A549 (cell line): ENCODE measurements around the gene CCDC57. TPM values are rescaled to one million over a fixed set of nuclear protein-coding genes. Genes with fewer than 3 reads are reported as not detected.
A peak's percentile ranks its signal among the peaks of the same experiment; 100 is the strongest.

Experiments used
- ATAC-seq, 2 experiments: fragments of 200-7000 bp in 1 of 2; fragments of >200 bp in 1 of 2; cut with Nextera tagmentation in 1 of 2; cut with Tn5 transposase in 1 of 2; 3 replicates each; pipeline versions ENCODE4 v1.8.0 to v1.9.1; 2018 to 2020; ENCODE audit warnings: mild to moderate bottlenecking in 1 of 2, moderate library complexity in 1 of 2
- CTCF ChIA-PET: fragments of 300-600 bp; sonication (Branson Sonifier 250); formaldehyde crosslinking; extraction: SDS; loops from one replicate; lab custom pipeline; 2021; ENCODE audit warnings: antibody characterized with exemption, inconsistent platforms; lab: Yijun Ruan, JAX
- POLR2A ChIA-PET: fragments of 350-600 bp; formaldehyde crosslinking; extraction: SDS; loops from one replicate; lab custom pipeline; 2021; ENCODE audit warnings: antibody characterized with exemption, inconsistent platforms; lab: Yijun Ruan, JAX
- DNase-seq, 2 experiments: peaks; one replicate each; pipeline versions ENCODE4 v3.0.0 to v3.0.0-alpha.2; 2011 to 2016; ENCODE audit warnings: low read depth in 1 of 2, low spot score in 1 of 2
- FAIRE-seq: peaks from 2 replicates; lab custom pipeline; 2011; peaks lifted over from hg19 to GRCh38; lab: Jason Lieb, UNC
- H3K27ac ChIP-seq, 2 experiments: fragments of >200 bp; sonication (Bioruptor Twin); formaldehyde crosslinking; 3 replicates each; pipeline ENCODE4 v1.5.1; 2016 to 2017
- H3K4me1 ChIP-seq: fragments of >200 bp; sonication (Bioruptor Twin); formaldehyde crosslinking; 3 replicates; pipeline ENCODE4 v1.6.1; 2016
- H3K4me2 ChIP-seq: fragments of >200 bp; sonication (Bioruptor Twin); formaldehyde crosslinking; 3 replicates; pipeline ENCODE4 v1.6.1; 2016
- H3K4me3 ChIP-seq: fragments of >200 bp; sonication (Bioruptor Twin); formaldehyde crosslinking; 3 replicates; pipeline ENCODE4 v1.5.1; 2016
- H3K9me3 ChIP-seq: fragments of >200 bp; sonication (Bioruptor Twin); formaldehyde crosslinking; 3 replicates; pipeline ENCODE4 v1.6.1; 2016
- CHD2 ChIP-seq: fragments of 150-350 bp; IDR thresholded peaks from 2 replicates; pipeline ENCODE4 v1.6.1; 2014; ENCODE audit warnings: low read length; ENCODE audit not compliant: partially characterized antibody
- CHD4 ChIP-seq: fragments of 200-600 bp; sonication (generic); IDR thresholded peaks from 2 replicates; pipeline ENCODE4 v1.6.1; 2016; ENCODE audit warnings: antibody characterized with exemption, mild to moderate bottlenecking, borderline replicate concordance
- EP300 ChIP-seq, 2 experiments: fragments of >200 bp; sonication (Bioruptor Twin); formaldehyde crosslinking; IDR thresholded peaks; 2 replicates in 1 of 2; 3 replicates in 1 of 2; pipeline ENCODE4 v1.6.1; 2016 to 2017
- GATA3 ChIP-seq: IDR thresholded peaks from 2 replicates; pipeline ENCODE4 v1.6.1; 2012; ENCODE audit warnings: borderline replicate concordance
- HEYL ChIP-seq: fragments of 250-450 bp; sonication (Bioruptor Pico); IDR thresholded peaks from 2 replicates; pipeline ENCODE4 v1.8.0; 2021; ENCODE audit warnings: mild to moderate bottlenecking, moderate library complexity
- HOXA7 ChIP-seq: fragments of 250-450 bp; sonication (Bioruptor Pico); IDR thresholded peaks from 2 replicates; pipeline ENCODE4 v1.5.0; 2020; ENCODE audit warnings: mild to moderate bottlenecking, moderate library complexity
- HOXB5 ChIP-seq: fragments of 250-450 bp; sonication (Bioruptor Pico); IDR thresholded peaks from 2 replicates; pipeline ENCODE4 v1.5.0; 2020; ENCODE audit warnings: mild to moderate bottlenecking, moderate library complexity
- JUN ChIP-seq, 2 experiments: fragments of >200 bp; sonication (Bioruptor Twin); formaldehyde crosslinking; IDR thresholded peaks; 2 replicates in 1 of 2; 3 replicates in 1 of 2; pipeline ENCODE4 v1.6.1; 2016 to 2017
- NFE2L2 ChIP-seq: fragments of 150-350 bp; conservative IDR thresholded peaks from 2 replicates; pipeline ENCODE4 v1.6.1; 2014; ENCODE audit warnings: low read length
- NPAS2 ChIP-seq: fragments of 250-450 bp; sonication (Bioruptor Pico); IDR thresholded peaks from 2 replicates; pipeline ENCODE4 v1.8.0; 2022; ENCODE audit warnings: mild to moderate bottlenecking, moderate library complexity, borderline replicate concordance
- POLR2A ChIP-seq: IDR thresholded peaks from 2 replicates; pipeline ENCODE4 v1.6.1; 2012; ENCODE audit warnings: mild to moderate bottlenecking, low read length
- POLR2AphosphoS2 ChIP-seq: conservative IDR thresholded peaks from 2 replicates; pipeline ENCODE4 v1.6.1; 2012; ENCODE audit warnings: low read length, improper control_type of control experiment, inconsistent platforms
- RCOR1 ChIP-seq: fragments of 150-350 bp; IDR thresholded peaks from 2 replicates; pipeline ENCODE4 v1.6.1; 2014; ENCODE audit warnings: antibody characterized with exemption, low read length, low read depth
- RFX5 ChIP-seq: fragments of 450-650 bp; IDR thresholded peaks from 2 replicates; pipeline ENCODE4 v1.7.1; 2014; ENCODE audit warnings: antibody characterized with exemption, mild to moderate bottlenecking, moderate library complexity
- TFCP2L1 ChIP-seq: fragments of 250-450 bp; sonication (Bioruptor Pico); IDR thresholded peaks from 2 replicates; pipeline ENCODE4 v1.5.0; 2021; ENCODE audit warnings: mild to moderate bottlenecking
- WGBS: methylation state at CpG from one replicate; pipeline ENCODE4 v1.1.6; 2017; ENCODE audit errors: missing lambda C conversion rate; 5-methylcytosine and 5-hydroxymethylcytosine counted together
- polyA plus RNA-seq, 4 experiments: library from polyadenylated mRNA; depleted of rRNA in 3 of 4; stranded (reverse); fragments of >200 nt; fragmentation: RNase III in 1 of 4; extraction: RNeasy Plus Mini Kit Qiagen cat#74134 plus additional on column Dnase treatment in 1 of 4; gene quantifications; 2 replicates in 3 of 4; 3 replicates in 1 of 4; pipeline ENCODE4 v1.2.3, GENCODE V29; 2011 to 2017
- TF ChIP-seq, protein P1 (sequence below): IDR thresholded peaks from 2 replicates; pipeline ENCODE4 v1.6.1; 2012
- TF ChIP-seq, protein P2 (sequence below): IDR thresholded peaks from 2 replicates; pipeline ENCODE4 v1.6.1; 2012; ENCODE audit warnings: low read depth, borderline replicate concordance
- TF ChIP-seq, protein P3 (sequence below): fragments of >200 bp; sonication (Bioruptor Twin); formaldehyde crosslinking; IDR thresholded peaks from 3 replicates; pipeline ENCODE4 v1.6.1; 2016
- TF ChIP-seq, protein P4 (sequence below): fragments of 450-650 bp; IDR thresholded peaks from 2 replicates; pipeline ENCODE4 v1.6.1; 2014; ENCODE audit warnings: antibody characterized with exemption
- TF ChIP-seq, protein P5 (sequence below): fragments of 250-450 bp; sonication (Bioruptor Pico); IDR thresholded peaks from 2 replicates; pipeline ENCODE4 v1.5.0; 2020; ENCODE audit warnings: low read depth, mild to moderate bottlenecking, moderate library complexity
- TF ChIP-seq, protein P6 (sequence below): fragments of 250-450 bp; sonication (Bioruptor Pico); IDR thresholded peaks from 2 replicates; pipeline ENCODE4 v1.5.0; 2021; ENCODE audit warnings: mild to moderate bottlenecking, moderate library complexity, borderline replicate concordance

CCDC57 gene
- polyA plus RNA-seq, 2 of the 4 experiments (the other 2 are of a cell fraction) = 18.2 to 18.5 TPM

DNA sequence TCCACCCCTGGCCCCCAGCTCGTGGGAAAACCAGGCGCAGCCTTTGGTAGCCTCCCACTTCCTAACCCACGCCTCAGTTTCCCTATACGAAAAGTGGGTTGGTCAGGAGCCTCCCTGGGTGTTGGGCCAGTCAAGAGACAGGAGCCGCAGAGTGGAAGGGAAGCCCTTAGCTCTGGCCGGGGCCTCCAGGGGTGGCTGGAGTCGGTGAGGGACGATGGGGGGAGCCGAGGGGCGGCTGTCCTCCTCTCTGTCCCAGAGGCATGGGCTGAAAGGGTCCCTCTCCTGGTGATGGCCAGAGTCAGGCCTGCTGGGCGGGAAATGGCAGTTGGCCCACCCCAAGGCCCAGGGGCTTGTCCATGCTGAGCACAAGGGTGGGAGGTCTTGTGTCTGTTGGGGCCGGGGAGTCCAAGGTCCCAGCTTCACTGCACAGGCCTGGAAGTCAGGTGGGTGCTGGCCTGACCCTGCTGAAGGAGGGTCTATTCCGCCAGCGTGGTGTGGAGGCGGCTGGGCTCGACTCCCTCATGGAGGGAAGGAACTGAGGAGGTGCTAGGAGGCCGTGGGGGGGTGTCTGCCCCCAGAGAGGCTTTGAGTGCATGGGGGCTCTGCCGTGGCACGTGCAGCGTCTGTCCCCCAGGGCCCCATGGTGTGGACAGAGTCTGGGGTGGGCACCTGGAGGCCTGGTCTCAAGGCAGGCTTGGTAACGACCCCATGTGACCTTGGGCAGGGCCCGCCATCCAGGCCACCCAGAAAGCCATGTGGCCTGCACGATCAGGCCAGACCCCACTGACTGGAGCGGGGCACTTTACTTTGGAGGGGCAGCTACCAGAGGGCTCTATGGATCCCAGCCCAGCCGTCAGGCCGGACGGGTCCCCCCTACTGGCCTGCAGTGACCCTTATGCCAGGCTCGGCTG, 17.3 kb upstream of the CCDC57 start:
- FAIRE-seq = no peak
- Histone ChIP-seq H3K4me2 (peak overlapping the region; percentile 96), H3K4me3 (peak overlapping the region; percentile 65), H3K9me3 (no peaks in the 10 kb centered on the region), H3K4me1 (peaks cover 42% of the 10 kb centered on the region), H3K27ac (peak overlapping the region; percentile 95 to 99)
- peak in 1 of 2 experiments; percentile 7; a peak in 4 of 6 replicates for ATAC-seq
- CTCF ChIA-PET = interaction anchor here (0.5 to 3.4 kb wide), 16 partner anchors 8 to 199 kb away, joined by 3 to 24 read pairs (median 4); no protein-coding TSS in a partner anchor
- WGBS = 62% methylated on average over 23 of the region's 28 CpGs
- peak in 1 of 2 experiments; percentile 49 for DNase-seq
- peak; percentile 20; the same call in 1 of the 2 replicates for TF ChIP-seq TFCP2L1 (CRISPR knock-in tag)
- no peak for TF ChIP-seq HOXA7 (CRISPR knock-in tag)
- TF ChIP-seq CHD2 = no peak
- TF ChIP-seq, protein P1, sequence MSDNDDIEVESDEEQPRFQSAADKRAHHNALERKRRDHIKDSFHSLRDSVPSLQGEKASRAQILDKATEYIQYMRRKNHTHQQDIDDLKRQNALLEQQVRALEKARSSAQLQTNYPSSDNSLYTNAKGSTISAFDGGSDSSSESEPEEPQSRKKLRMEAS = peak; percentile 2; the same call in 1 of the 2 replicates
- TF ChIP-seq POLR2AphosphoS2 = no peak
- TF ChIP-seq POLR2A = no peak
- TF ChIP-seq, protein P2, sequence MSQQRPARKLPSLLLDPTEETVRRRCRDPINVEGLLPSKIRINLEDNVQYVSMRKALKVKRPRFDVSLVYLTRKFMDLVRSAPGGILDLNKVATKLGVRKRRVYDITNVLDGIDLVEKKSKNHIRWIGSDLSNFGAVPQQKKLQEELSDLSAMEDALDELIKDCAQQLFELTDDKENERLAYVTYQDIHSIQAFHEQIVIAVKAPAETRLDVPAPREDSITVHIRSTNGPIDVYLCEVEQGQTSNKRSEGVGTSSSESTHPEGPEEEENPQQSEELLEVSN = peak; percentile 81; the same call in 1 of the 2 replicates
- TF ChIP-seq NPAS2 (CRISPR knock-in tag) = no peak
- TF ChIP-seq HOXB5 (CRISPR knock-in tag) = peak; percentile 25; the same call in 1 of the 2 replicates
- TF ChIP-seq, protein P3, sequence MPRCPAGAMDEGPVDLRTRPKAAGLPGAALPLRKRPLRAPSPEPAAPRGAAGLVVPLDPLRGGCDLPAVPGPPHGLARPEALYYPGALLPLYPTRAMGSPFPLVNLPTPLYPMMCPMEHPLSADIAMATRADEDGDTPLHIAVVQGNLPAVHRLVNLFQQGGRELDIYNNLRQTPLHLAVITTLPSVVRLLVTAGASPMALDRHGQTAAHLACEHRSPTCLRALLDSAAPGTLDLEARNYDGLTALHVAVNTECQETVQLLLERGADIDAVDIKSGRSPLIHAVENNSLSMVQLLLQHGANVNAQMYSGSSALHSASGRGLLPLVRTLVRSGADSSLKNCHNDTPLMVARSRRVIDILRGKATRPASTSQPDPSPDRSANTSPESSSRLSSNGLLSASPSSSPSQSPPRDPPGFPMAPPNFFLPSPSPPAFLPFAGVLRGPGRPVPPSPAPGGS = no peak
- TF ChIP-seq, protein P4, sequence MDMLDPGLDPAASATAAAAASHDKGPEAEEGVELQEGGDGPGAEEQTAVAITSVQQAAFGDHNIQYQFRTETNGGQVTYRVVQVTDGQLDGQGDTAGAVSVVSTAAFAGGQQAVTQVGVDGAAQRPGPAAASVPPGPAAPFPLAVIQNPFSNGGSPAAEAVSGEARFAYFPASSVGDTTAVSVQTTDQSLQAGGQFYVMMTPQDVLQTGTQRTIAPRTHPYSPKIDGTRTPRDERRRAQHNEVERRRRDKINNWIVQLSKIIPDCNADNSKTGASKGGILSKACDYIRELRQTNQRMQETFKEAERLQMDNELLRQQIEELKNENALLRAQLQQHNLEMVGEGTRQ = peak; percentile 62
- POLR2A ChIA-PET = interaction anchor here (1.3 to 1.6 kb wide), 2 partner anchors 10 to 13 kb away, joined by 3 to 8 read pairs; no protein-coding TSS in a partner anchor

DNA sequence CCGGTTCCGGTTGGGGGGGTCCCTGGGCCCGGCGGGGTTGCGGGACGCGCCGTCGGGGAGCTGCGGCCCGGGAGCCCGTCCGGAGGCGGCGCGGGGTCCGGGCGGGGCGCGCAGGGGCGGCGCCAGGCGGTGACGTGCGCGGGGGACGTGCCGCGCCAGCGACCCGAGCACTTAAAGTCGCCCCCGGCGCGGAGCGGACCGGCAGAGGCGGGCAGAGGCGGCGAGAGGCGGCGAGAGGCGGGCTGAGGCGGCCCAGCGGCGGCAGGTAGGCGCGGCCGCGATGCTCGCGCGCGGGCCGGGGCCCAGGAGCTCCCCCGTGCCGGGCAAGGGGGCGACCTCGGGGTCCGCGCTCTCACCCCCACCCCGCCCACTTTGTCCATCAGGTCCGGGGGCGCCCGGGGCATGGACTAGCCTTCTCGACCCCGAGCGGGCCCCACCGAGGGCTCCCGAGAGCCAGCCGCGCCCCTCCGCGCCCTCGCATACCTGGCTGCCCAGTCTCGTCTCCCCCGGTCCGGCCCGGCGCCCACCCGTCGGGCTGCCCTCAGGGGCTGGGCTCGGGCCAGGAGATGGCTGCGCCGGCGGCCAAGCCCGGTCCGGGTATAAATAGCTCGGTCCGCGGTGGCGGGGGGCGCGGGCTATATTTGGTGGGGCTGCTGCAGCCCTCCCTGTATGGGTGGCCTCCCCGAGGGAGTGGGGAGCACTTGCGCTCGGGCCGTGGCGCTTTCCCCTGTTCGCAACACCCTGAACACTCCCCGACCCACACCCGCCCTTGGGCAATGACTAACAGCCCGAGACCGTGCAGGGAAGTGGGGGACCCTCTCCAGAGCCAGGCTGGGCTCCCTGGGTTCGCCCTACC, 16.4 kb upstream of the CCDC57 start, which contains the start of gene SLC16A3:
TSS of gene SLC16A3 (plus strand) at position 201 of the 856 bp plus-strand sequence. CDS start 6,967 bp downstream, outside the sequence.
- DNase-seq (peak in 1 of 2 experiments; percentile 66), ATAC-seq (peak in 1 of 2 experiments; percentile 6; a peak in 2 of 6 replicates), FAIRE-seq (no peak)
- peaks cover 33% of the 10 kb centered on the region for H3K4me1 ChIP-seq
- peak within 1 kb of the TSS; percentile 96 for H3K4me2 ChIP-seq
- 43% methylated on average over 46 of the region's 105 CpGs for WGBS
- H3K9me3 ChIP-seq = no peaks in the 10 kb centered on the region
- peak within 1 kb of the TSS; percentile 65 for H3K4me3 ChIP-seq
- POLR2A ChIA-PET = interaction anchor here (1.1 to 1.6 kb wide), 4 partner anchors 10 to 23 kb away, joined by 3 to 8 read pairs (median 4); no protein-coding TSS in a partner anchor
- CTCF ChIA-PET = interaction anchor here (0.5 to 3.4 kb wide), 15 partner anchors 8 to 199 kb away, joined by 3 to 24 read pairs (median 4); no protein-coding TSS in a partner anchor
- H3K27ac ChIP-seq = peak within 1 kb of the TSS; percentile 95 to 99
- TF ChIP-seq, protein P5, sequence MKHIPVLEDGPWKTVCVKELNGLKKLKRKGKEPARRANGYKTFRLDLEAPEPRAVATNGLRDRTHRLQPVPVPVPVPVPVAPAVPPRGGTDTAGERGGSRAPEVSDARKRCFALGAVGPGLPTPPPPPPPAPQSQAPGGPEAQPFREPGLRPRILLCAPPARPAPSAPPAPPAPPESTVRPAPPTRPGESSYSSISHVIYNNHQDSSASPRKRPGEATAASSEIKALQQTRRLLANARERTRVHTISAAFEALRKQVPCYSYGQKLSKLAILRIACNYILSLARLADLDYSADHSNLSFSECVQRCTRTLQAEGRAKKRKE (CRISPR knock-in tag) = no peak
- TF ChIP-seq, protein P3 = peak; percentile 93; the same call in 2 of the 3 replicates
- TF ChIP-seq EP300 (IDR thresholded peaks at IDR 0.05) = no peak
- TF ChIP-seq NFE2L2 = no peak
- peak; percentile 93 for TF ChIP-seq POLR2A
- no peak for TF ChIP-seq GATA3
- TF ChIP-seq CHD4 = no peak
- peak; percentile 61 to 76; a peak in 3 of 5 replicates for TF ChIP-seq JUN (IDR thresholded peaks at IDR 0.05)
- TF ChIP-seq RCOR1 = no peak
- TF ChIP-seq HOXA7 (CRISPR knock-in tag) = no peak
- TF ChIP-seq, protein P4 = no peak
- TF ChIP-seq RFX5 = no peak
- no peak for TF ChIP-seq HEYL
- TF ChIP-seq, protein P6, sequence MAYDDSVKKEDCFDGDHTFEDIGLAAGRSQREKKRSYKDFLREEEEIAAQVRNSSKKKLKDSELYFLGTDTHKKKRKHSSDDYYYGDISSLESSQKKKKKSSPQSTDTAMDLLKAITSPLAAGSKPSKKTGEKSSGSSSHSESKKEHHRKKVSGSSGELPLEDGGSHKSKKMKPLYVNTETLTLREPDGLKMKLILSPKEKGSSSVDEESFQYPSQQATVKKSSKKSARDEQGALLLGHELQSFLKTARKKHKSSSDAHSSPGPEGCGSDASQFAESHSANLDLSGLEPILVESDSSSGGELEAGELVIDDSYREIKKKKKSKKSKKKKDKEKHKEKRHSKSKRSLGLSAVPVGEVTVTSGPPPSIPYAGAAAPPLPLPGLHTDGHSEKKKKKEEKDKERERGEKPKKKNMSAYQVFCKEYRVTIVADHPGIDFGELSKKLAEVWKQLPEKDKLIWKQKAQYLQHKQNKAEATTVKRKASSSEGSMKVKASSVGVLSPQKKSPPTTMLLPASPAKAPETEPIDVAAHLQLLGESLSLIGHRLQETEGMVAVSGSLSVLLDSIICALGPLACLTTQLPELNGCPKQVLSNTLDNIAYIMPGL (CRISPR knock-in tag) = no peak
